H9 (cell line): ENCODE data around the gene CIPC. TPM values are rescaled to one million over a fixed set of nuclear protein-coding genes. Genes with fewer than 3 reads are reported as not detected.

Source experiments
- DNase-seq: peaks from one replicate; pipeline ENCODE4 v3.0.0-alpha.2; 2017
- H2AFZ ChIP-seq: one replicate; pipeline ENCODE4 v1.6.1; 2013; ENCODE audit warnings: mild to moderate bottlenecking, low read length, control low read depth, moderate library complexity
- H2AK5ac ChIP-seq: 2 replicates; pipeline ENCODE4 v1.6.1; 2013; ENCODE audit warnings: low read length, control low read depth, mixed read lengths; ENCODE audit not compliant: insufficient read length
- H2BK120ac ChIP-seq: one replicate; pipeline ENCODE4 v1.6.1; 2013; ENCODE audit warnings: low read depth, mild to moderate bottlenecking, low read length, control low read depth, inconsistent platforms; ENCODE audit not compliant: poor library complexity, severe bottlenecking
- H2BK12ac ChIP-seq: 2 replicates; pipeline ENCODE4 v1.6.1; 2013; ENCODE audit warnings: low read length, control low read depth, mixed read lengths, low read depth; ENCODE audit not compliant: insufficient read length
- H2BK15ac ChIP-seq: 2 replicates; pipeline ENCODE4 v1.6.1; 2013; ENCODE audit warnings: low read depth, low read length, control low read depth
- H2BK20ac ChIP-seq: one replicate; pipeline ENCODE4 v1.6.1; 2013; ENCODE audit warnings: low read depth, mild to moderate bottlenecking, low read length, control low read depth, inconsistent platforms; ENCODE audit not compliant: poor library complexity, severe bottlenecking
- H2BK5ac ChIP-seq: 2 replicates; pipeline ENCODE4 v1.6.1; 2013; ENCODE audit warnings: low read length, control low read depth, mixed read lengths; ENCODE audit not compliant: insufficient read length
- H3K14ac ChIP-seq: 2 replicates; pipeline ENCODE4 v1.6.1; 2013; ENCODE audit warnings: low read length, control low read depth; ENCODE audit not compliant: insufficient read depth
- H3K18ac ChIP-seq: 2 replicates; pipeline ENCODE4 v1.6.1; 2013; ENCODE audit warnings: low read depth, mild to moderate bottlenecking, mixed read lengths, low read length, control low read depth; ENCODE audit not compliant: insufficient read length
- H3K23ac ChIP-seq: 2 replicates; pipeline ENCODE4 v1.6.1; 2013; ENCODE audit warnings: low read length, control low read depth, mixed read lengths, low read depth; ENCODE audit not compliant: insufficient read length
- H3K23me2 ChIP-seq: 2 replicates; pipeline ENCODE4 v1.6.1; 2013; ENCODE audit warnings: low read depth, mild to moderate bottlenecking, mixed read lengths, low read length, control low read depth; ENCODE audit not compliant: insufficient read length, poor library complexity, severe bottlenecking
- H3K27ac ChIP-seq: 2 replicates; pipeline ENCODE4 v1.5.1; 2013; ENCODE audit warnings: low read length, control low read depth, mixed read lengths, low read depth; ENCODE audit not compliant: insufficient read length
- H3K27me3 ChIP-seq: 2 replicates; pipeline ENCODE4 v1.6.1; 2013; ENCODE audit warnings: low read length, control low read depth, inconsistent platforms; ENCODE audit not compliant: insufficient read depth
- H3K4ac ChIP-seq: 2 replicates; pipeline ENCODE4 v1.6.1; 2013; ENCODE audit warnings: low read depth, mild to moderate bottlenecking, control low read depth, inconsistent platforms, low read length, moderate library complexity
- H3K4me1 ChIP-seq: 2 replicates; pipeline ENCODE4 v1.6.1; 2013; ENCODE audit warnings: low read length, control low read depth, inconsistent platforms; ENCODE audit not compliant: insufficient read depth
- H3K4me2 ChIP-seq: 2 replicates; pipeline ENCODE4 v1.6.1; 2013; ENCODE audit warnings: low read length, control low read depth, mixed read lengths; ENCODE audit not compliant: insufficient read length, insufficient read depth
- H3K56ac ChIP-seq: 2 replicates; pipeline ENCODE4 v1.6.1; 2013; ENCODE audit warnings: low read depth, mild to moderate bottlenecking, mixed read lengths, low read length, control low read depth; ENCODE audit not compliant: insufficient read length
- H3K79me1 ChIP-seq: 2 replicates; pipeline ENCODE4 v1.6.1; 2013; ENCODE audit warnings: low read depth, mild to moderate bottlenecking, moderate library complexity, low read length, control low read depth, inconsistent platforms; ENCODE audit not compliant: insufficient read depth, poor library complexity, severe bottlenecking
- H3K79me2 ChIP-seq: 2 replicates; pipeline ENCODE4 v1.6.1; 2013; ENCODE audit warnings: low read length, control low read depth, inconsistent platforms; ENCODE audit not compliant: insufficient read depth
- H3K9ac ChIP-seq: 2 replicates; pipeline ENCODE4 v1.6.1; 2013; ENCODE audit warnings: low read length, control low read depth, mixed read lengths; ENCODE audit not compliant: insufficient read length; ENCODE audit errors: extremely low read depth
- H3K9me3 ChIP-seq: one replicate; pipeline ENCODE4 v1.6.1; 2013; ENCODE audit warnings: low read depth, low read length, inconsistent platforms; ENCODE audit not compliant: control insufficient read depth
- H3T11ph ChIP-seq: one replicate; pipeline ENCODE4 v1.6.1; 2013; ENCODE audit warnings: mild to moderate bottlenecking, low read length, control low read depth, inconsistent platforms
- H4K20me1 ChIP-seq: one replicate; pipeline ENCODE4 v1.6.1; 2013; ENCODE audit not compliant: control insufficient read depth, insufficient read length, insufficient read depth
- H4K5ac ChIP-seq: 2 replicates; pipeline ENCODE4 v1.6.1; 2013; ENCODE audit warnings: low read depth, mild to moderate bottlenecking, mixed read lengths, low read length, control low read depth; ENCODE audit not compliant: insufficient read length
- H4K8ac ChIP-seq: replicated peaks from 2 replicates; pipeline ENCODE4 v1.6.1; 2013; ENCODE audit warnings: low read length, control low read depth, mixed read lengths, low read depth; ENCODE audit not compliant: insufficient read length
- H4K91ac ChIP-seq: 2 replicates; pipeline ENCODE4 v1.6.1; 2013; ENCODE audit warnings: low read depth, mild to moderate bottlenecking, moderate library complexity, mixed read lengths, low read length, control low read depth; ENCODE audit not compliant: insufficient read length
- H3K27ac Mint-ChIP-seq, 3 experiments: 2 replicates in 2 of 3; 3 replicates in 1 of 3; pipeline ENCODE4 v1.8.0; 2020 to 2021; ENCODE audit warnings: mixed read lengths in 3 of 3, mild to moderate bottlenecking in 1 of 3, moderate library complexity in 1 of 3
- H3K27me3 Mint-ChIP-seq: 2 replicates; pipeline ENCODE4 v1.8.0; 2021; ENCODE audit warnings: low read depth, mild to moderate bottlenecking, moderate library complexity, mixed read lengths
- H3K36me3 Mint-ChIP-seq, 3 experiments: 2 replicates in 2 of 3; 3 replicates in 1 of 3; pipeline ENCODE4 v1.8.0; 2020 to 2021; ENCODE audit warnings: low read depth in 3 of 3, mixed read lengths in 3 of 3; ENCODE audit not compliant: insufficient read depth in 1 of 3
- H3K4me1 Mint-ChIP-seq, 2 experiments: 2 replicates each; pipeline ENCODE4 v1.8.0; 2020; ENCODE audit warnings: mixed read lengths in 2 of 2
- H3K4me3 Mint-ChIP-seq, 2 experiments: 2 replicates in 1 of 2; 3 replicates in 1 of 2; pipeline ENCODE4 v1.8.0; 2020 to 2021; ENCODE audit warnings: mild to moderate bottlenecking in 2 of 2, mixed read lengths in 2 of 2, moderate library complexity in 1 of 2
- H3K9me3 Mint-ChIP-seq, 2 experiments: 2 replicates in 1 of 2; 3 replicates in 1 of 2; pipeline ENCODE4 v1.8.0; 2020; ENCODE audit warnings: mild to moderate bottlenecking in 2 of 2, mixed read lengths in 2 of 2, moderate library complexity in 1 of 2
- CTCF ChIP-seq: fragments of 200-600 bp; sonication (generic); conservative IDR thresholded peaks from 3 replicates; pipeline ENCODE4 v1.8.0; 2021; ENCODE audit warnings: antibody characterized with exemption, mild to moderate bottlenecking
- WGBS: extraction: QIAGEN DNeasy Blood & Tissue Kit; methylation state at CpG from one replicate; pipeline ENCODE4 v1.1.7; 2013; ENCODE audit warnings: missing lambda C conversion rate, low lambda C conversion rate, mixed read lengths; ENCODE audit not compliant: insufficient read length; ENCODE audit errors: extremely low coverage; 5-methylcytosine and 5-hydroxymethylcytosine counted together
- total RNA-seq: library from RNA; stranded (reverse); gene quantifications from 2 replicates; pipeline ENCODE4 v1.2.1, GENCODE V29; 2021

CIPC gene
- total RNA-seq, 1 experiment from 2014 or later: 23.4 TPM

- no peak for DNase-seq
- Histone ChIP-seq H3K23me2 (no peaks in the 10 kb centered on the region), H3K56ac (no peak overlapping the region), H3K9me3 (no peaks in the 10 kb centered on the region), H3K23ac (no peak overlapping the region), H3K9ac (no peak overlapping the region), H4K20me1 (no peaks in the 10 kb centered on the region), H3K4me2 (no peak overlapping the region), H2AFZ (no peak overlapping the region), H3K14ac (no peak overlapping the region), H2BK20ac (no peak overlapping the region), H2BK15ac (no peak overlapping the region), H3T11ph (no peak overlapping the region), H4K8ac (no peak overlapping the region), H2BK120ac (no peak overlapping the region), H3K79me1 (no peaks in the 10 kb centered on the region), H4K91ac (no peak overlapping the region), H3K18ac (no peak overlapping the region), H3K27ac (no peak overlapping the region), H3K27me3 (no peaks in the 10 kb centered on the region), H3K4me1 (peaks cover 5% of the 10 kb centered on the region; the same call in 1 of the 2 replicates), H2BK12ac (no peak overlapping the region), H4K5ac (no peak overlapping the region), H3K79me2 (no peaks in the 10 kb centered on the region), H3K4ac (no peak overlapping the region), H2BK5ac (no peak overlapping the region), H2AK5ac (no peak overlapping the region)
- Mint-ChIP-seq H3K9me3 (peaks cover 0 to 5% of the 10 kb centered on the region in 2 experiments), H3K27me3 (peaks cover 13% of the 10 kb centered on the region), H3K36me3 (no peaks in the 10 kb centered on the region), H3K27ac (no peak overlapping the region; a peak in 1 of 7 replicates), H3K4me3 (no peak overlapping the region), H3K4me1 (peaks cover 23 to 24% of the 10 kb centered on the region in 2 experiments)
- TF ChIP-seq CTCF: no peak
- WGBS: no CpG with 5 or more reads among the region's 9 CpGs
Observed at GRCh38 chr14:77058117-77058516, 39.9 kb upstream of the CIPC start.
